ENCODE results near the gene NT5C2. TPM values are rescaled to one million over a fixed set of nuclear protein-coding genes. Genes with fewer than 3 reads are reported as not detected.

Gene NT5C2
- total and polyA plus RNA-seq, 2 donors (not counting 1 experiment from before 2014, with no cell fraction given), result 38.6 to 80.8 TPM

- Mint-ChIP-seq H3K4me3 (no peak overlapping the region), H3K27ac (no peak overlapping the region)
These were observed 45.6 kb upstream of the NT5C2 start for GRCh38 chr10:103238506-103239252.

More at GRCh38 chr10:103238506-103239252, 45.6 kb upstream of the NT5C2 start:
- Histone ChIP-seq H3K27me3 (replicated peaks in 1 of 4; ENCODE audit: control extremely low read depth in 1 of 4, control insufficient read depth in 3 of 4, insufficient read depth in 4 of 4, low read length in 3 of 4) (no peaks in the 10 kb centered on the region), H3K36me3 (replicated peaks in 1 of 2; ENCODE audit: control extremely low read depth in 1 of 2, control insufficient read depth in 1 of 2, extremely low read depth in 1 of 2, insufficient read depth in 2 of 2, low read length in 1 of 2) (no peaks in the 10 kb centered on the region), H3K9ac (ENCODE audit: low read length) (no peak overlapping the region), H2AFZ (ENCODE audit: insufficient read depth, low read depth, low read length, poor library complexity, severe bottlenecking) (no peak overlapping the region), H3K4me3 (ENCODE audit: control extremely low read depth in 1 of 5, extremely low read depth in 1 of 5, insufficient read depth in 1 of 5, low read depth in 2 of 5, low read length in 4 of 5) (no peak overlapping the region), H4K20me1 (ENCODE audit: control insufficient read depth, insufficient read depth, low read length, poor library complexity, severe bottlenecking) (no peaks in the 10 kb centered on the region), H3K4me2 (replicated peaks; ENCODE audit: low read depth, low read length, poor library complexity, severe bottlenecking) (no peak overlapping the region), H3K79me2 (ENCODE audit: control insufficient read depth, insufficient read depth, low read length) (no peaks in the 10 kb centered on the region), H3K27ac (ENCODE audit: low read length in 2 of 2) (no peak overlapping the region), H3K4me1 (ENCODE audit: control insufficient read depth in 2 of 2, insufficient read depth in 2 of 2, low read length in 2 of 2) (peaks cover 18 to 21% of the 10 kb centered on the region in 2 donors), H3K9me3 (ENCODE audit: control extremely low read depth in 1 of 3, control insufficient read depth in 2 of 3, insufficient read depth in 1 of 3, low read length in 2 of 3) (no peaks in the 10 kb centered on the region)
- intact Hi-C loops (cut with micrococcal nuclease), result no loop called here
- H3K27me3 Mint-ChIP-seq, result no peaks in the 10 kb centered on the region
- DNase-seq (no peak), ATAC-seq (ENCODE audit: low read depth) (no peak)
- no peaks in the 10 kb centered on the region for H3K9me3 Mint-ChIP-seq (ENCODE audit: insufficient read depth)
- 95% methylated on average over 10 of the region's 11 CpGs for WGBS (ENCODE audit: insufficient coverage)
- TF ChIP-seq EZH2 (IDR thresholded peaks at IDR 0.05; ENCODE audit: borderline replicate concordance, insufficient read depth, low read depth, low read length, poor library complexity, severe bottlenecking) (no peak), CTCF (IDR thresholded peaks at IDR 0.05) (no peak)
- ChIA-PET POLR2A (no interaction called here), CTCF (interaction anchor here (0.7 to 12.5 kb wide), 5 partner anchors 11 to 976 kb away, joined by 3 to 151 read pairs (median 4); partner anchors contain the start of gene CNNM2)
- H3K4me1 Mint-ChIP-seq, result peaks cover 25% of the 10 kb centered on the region

All from B cell (primary cell).